Gastrocnemius medialis (tissue), 4 donors: ENCODE results near the gene UQCC2. TPM values are rescaled to one million over a fixed set of nuclear protein-coding genes. Genes with fewer than 3 reads are reported as not detected.

Source experiments
- ATAC-seq, 2 donors: fragments of 150-250 bp; one replicate each; pipeline ENCODE4 v1.9.1; 2016
- DNase-seq, 2 donors: peaks; one replicate each; pipeline ENCODE4 v3.0.0-alpha.2; 2019
- H3K27ac ChIP-seq, 4 donors: fragments of 200-600 bp; sonication (generic); 1 replicate in 1 of 4; 2 replicates in 3 of 4; pipeline ENCODE4 v1.5.1; 2016 to 2018; ENCODE audit warnings: mild to moderate bottlenecking in 2 of 4, moderate library complexity in 1 of 4
- H3K27me3 ChIP-seq, 3 donors: fragments of 200-600 bp; sonication (generic) in 2 of 3; 1 replicate in 1 of 3; 2 replicates in 2 of 3; pipeline versions ENCODE4 v1.5.1 to v1.6.0; 2016 to 2019; ENCODE audit warnings: mild to moderate bottlenecking in 1 of 3, moderate library complexity in 1 of 3
- H3K36me3 ChIP-seq, 2 donors: fragments of 200-600 bp; sonication (generic) in 1 of 2; one replicate each; pipeline ENCODE4 v1.5.1; 2017 to 2018
- H3K4me1 ChIP-seq, 2 donors: fragments of 200-600 bp; sonication (generic) in 1 of 2; one replicate each; pipeline ENCODE4 v1.5.1; 2016 to 2017; ENCODE audit warnings: mild to moderate bottlenecking in 2 of 2
- H3K4me3 ChIP-seq, 4 donors: fragments of 200-600 bp; sonication (generic) in 3 of 4; 1 replicate in 1 of 4; 2 replicates in 3 of 4; pipeline ENCODE4 v1.5.1; 2016 to 2019; ENCODE audit warnings: mild to moderate bottlenecking in 2 of 4
- H3K9me3 ChIP-seq, 3 donors: fragments of 200-600 bp; sonication (generic) in 2 of 3; 1 replicate in 1 of 3; 2 replicates in 2 of 3; pipeline ENCODE4 v1.5.1; 2016 to 2019
- POLR2A ChIP-seq, 2 donors: fragments of 450-650 bp; IDR thresholded peaks; one replicate each; pipeline ENCODE4 v1.6.1; 2017; ENCODE audit warnings: antibody characterized with exemption in 2 of 2, mild to moderate bottlenecking in 2 of 2, moderate library complexity in 2 of 2
- in situ Hi-C, 4 donors: fragments of 200-750 bp; cut with MboI; loops; one replicate each; pipeline versions ENCODE4 v1.15.0 to v1.8.0; 2017; ENCODE audit warnings: low sequenced_read_pairs in 4 of 4
- intact Hi-C: fragments of 100-400 bp; cut with DNase I; formaldehyde crosslinking; loops from one replicate; pipeline ENCODE4 v1.15.1; 2023; ENCODE audit warnings: low total_unique reads
- total RNA-seq, 4 donors: library from RNA; depleted of rRNA; stranded (reverse); fragments of >200 nt; gene quantifications; one replicate each; pipeline versions ENCODE4 v1.1.0 to v1.2.3, GENCODE V29; 2016
- TF ChIP-seq, protein P1 (sequence below), 5 experiments: fragments of 450-650 bp in 3 of 5; fragments of 200-600 bp in 2 of 5; sonication (generic) in 2 of 5; IDR thresholded peaks in 4 of 5; conservative IDR thresholded peaks in 1 of 5; 1 replicate in 4 of 5; 2 replicates in 1 of 5; pipeline ENCODE4 v1.5.1; 2016 to 2019; ENCODE audit warnings: antibody characterized with exemption in 5 of 5, mild to moderate bottlenecking in 3 of 5, moderate library complexity in 3 of 5

UQCC2 gene
- total RNA-seq, 4 donors from 2014 or later, result 50.7 to 101 (median 63.5) TPM

DNA sequence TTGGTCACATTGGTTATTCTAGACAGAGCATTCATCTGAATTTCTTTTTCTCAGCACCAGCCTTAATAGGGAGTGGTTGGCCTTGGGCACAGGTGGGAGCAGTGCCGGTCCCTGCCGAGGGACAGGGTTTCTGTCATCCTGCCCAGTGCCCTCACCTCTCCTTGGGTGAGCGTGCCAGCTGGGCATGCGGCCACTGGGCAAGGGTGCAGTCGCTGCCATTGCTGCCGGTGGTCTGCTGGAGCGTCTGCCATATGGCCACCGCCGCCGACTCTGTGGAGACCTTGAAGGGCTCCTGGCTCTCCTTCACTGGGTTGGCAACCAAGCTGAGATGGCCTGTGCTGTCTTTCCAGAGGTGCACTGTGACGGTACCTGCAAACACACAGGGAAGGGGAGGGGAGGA, 16.4 kb upstream of the UQCC2 start:
- no peaks in the 10 kb centered on the region for H3K9me3 ChIP-seq
- in situ Hi-C loops (loop anchor here in 1 of 4 donors (25.0 kb wide), 1 partner anchor 559 kb away; no protein-coding TSS in a partner anchor), intact Hi-C loops (loop anchor here (10.0 kb wide), 1 partner anchor 413 kb away; the partner anchor contains the start of genes TAPBP and ZBTB22)
- H3K4me3 ChIP-seq, result peak overlapping the region in 1 of 4 donors; percentile 6
- H3K27me3 ChIP-seq, result no peaks in the 10 kb centered on the region
- peaks cover 6 to 40% of the 10 kb centered on the region in 2 donors for H3K36me3 ChIP-seq
- H3K4me1 ChIP-seq, result peaks cover 50 to 66% of the 10 kb centered on the region in 2 donors
- H3K27ac ChIP-seq, result peak overlapping the region; percentile 98 to 100 (median 100)
- ATAC-seq, result peak in 1 of 2 donors; percentile 0
- TF ChIP-seq POLR2A (IDR thresholded peaks at IDR 0.05), result no peak
- TF ChIP-seq, protein P1, sequence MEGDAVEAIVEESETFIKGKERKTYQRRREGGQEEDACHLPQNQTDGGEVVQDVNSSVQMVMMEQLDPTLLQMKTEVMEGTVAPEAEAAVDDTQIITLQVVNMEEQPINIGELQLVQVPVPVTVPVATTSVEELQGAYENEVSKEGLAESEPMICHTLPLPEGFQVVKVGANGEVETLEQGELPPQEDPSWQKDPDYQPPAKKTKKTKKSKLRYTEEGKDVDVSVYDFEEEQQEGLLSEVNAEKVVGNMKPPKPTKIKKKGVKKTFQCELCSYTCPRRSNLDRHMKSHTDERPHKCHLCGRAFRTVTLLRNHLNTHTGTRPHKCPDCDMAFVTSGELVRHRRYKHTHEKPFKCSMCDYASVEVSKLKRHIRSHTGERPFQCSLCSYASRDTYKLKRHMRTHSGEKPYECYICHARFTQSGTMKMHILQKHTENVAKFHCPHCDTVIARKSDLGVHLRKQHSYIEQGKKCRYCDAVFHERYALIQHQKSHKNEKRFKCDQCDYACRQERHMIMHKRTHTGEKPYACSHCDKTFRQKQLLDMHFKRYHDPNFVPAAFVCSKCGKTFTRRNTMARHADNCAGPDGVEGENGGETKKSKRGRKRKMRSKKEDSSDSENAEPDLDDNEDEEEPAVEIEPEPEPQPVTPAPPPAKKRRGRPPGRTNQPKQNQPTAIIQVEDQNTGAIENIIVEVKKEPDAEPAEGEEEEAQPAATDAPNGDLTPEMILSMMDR (IDR thresholded peaks at IDR 0.05 in 4 of 5, conservative IDR thresholded peaks at IDR 0.05 in 1 of 5), result no peak
- DNase-seq, result peak in 1 of 2 donors; percentile 81

DNA sequence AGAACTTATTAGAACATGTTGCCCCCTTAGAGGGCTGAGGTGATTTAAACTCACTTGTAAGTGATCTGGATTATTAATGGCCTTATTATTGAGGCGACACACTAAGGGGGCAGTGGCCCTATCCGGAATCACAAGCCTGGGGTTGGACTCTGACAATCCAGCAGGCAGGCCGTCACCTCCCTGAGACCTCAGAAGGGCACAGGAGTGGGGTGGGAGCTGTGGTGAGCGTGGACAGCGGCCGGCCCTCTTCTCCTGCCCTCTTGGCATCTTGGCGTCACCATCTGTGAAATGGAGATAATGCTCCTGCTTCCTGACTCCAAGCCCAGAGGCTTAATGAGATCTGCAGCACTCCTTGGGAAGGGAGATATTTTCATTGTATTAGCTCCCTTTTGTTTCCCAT, 15.6 kb upstream of the UQCC2 start:
- H3K27me3 ChIP-seq, result no peaks in the 10 kb centered on the region
- ATAC-seq, result no peak

DNA sequence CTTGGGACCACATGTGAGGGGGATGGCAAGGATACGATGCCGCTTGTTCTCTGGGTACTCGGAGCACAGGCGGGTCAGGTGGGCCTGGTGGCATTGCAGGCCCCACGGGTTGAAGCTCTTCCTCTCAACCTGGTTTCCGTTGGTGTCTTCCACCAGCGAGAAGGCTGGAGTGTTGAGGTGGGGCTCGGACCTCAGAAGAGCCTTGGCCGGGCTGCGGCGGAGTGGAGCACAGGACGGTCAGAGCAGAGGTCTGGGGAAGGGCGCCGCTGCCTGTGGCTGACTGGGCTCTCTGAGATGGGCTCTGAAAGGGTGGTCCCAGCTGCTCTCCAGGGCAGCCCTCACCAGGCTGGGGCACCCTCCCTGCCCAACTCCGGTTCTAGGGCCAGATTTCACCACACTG, 15.2 kb upstream of the UQCC2 start:
- Histone ChIP-seq H3K36me3 (peaks cover 6 to 52% of the 10 kb centered on the region in 2 donors), H3K9me3 (no peaks in the 10 kb centered on the region), H3K4me1 (peaks cover 45 to 55% of the 10 kb centered on the region in 2 donors), H3K27me3 (no peaks in the 10 kb centered on the region), H3K27ac (peak overlapping the region; percentile 98 to 100 (median 100)), H3K4me3 (no peak overlapping the region)
- in situ Hi-C loops (loop anchor here in 1 of 4 donors (25.0 kb wide), 1 partner anchor 561 kb away; no protein-coding TSS in a partner anchor), intact Hi-C loops (loop anchor here (10.0 kb wide), 1 partner anchor 412 kb away; the partner anchor contains the start of genes TAPBP and ZBTB22)
- ATAC-seq, result no peak
- no peak for DNase-seq
- TF ChIP-seq, protein P1 (IDR thresholded peaks at IDR 0.05 in 4 of 5, conservative IDR thresholded peaks at IDR 0.05 in 1 of 5), result no peak
- no peak for TF ChIP-seq POLR2A (IDR thresholded peaks at IDR 0.05)

More for the DNA sequence above, 15.6 kb upstream of the UQCC2 start:
- no peak for DNase-seq
- Histone ChIP-seq H3K9me3 (no peaks in the 10 kb centered on the region), H3K4me3 (no peak overlapping the region), H3K4me1 (peaks cover 46 to 58% of the 10 kb centered on the region in 2 donors), H3K36me3 (peaks cover 6 to 48% of the 10 kb centered on the region in 2 donors), H3K27ac (peak overlapping the region; percentile 98 to 100 (median 100))
- in situ Hi-C loops (loop anchor here in 1 of 4 donors (25.0 kb wide), 1 partner anchor 560 kb away; no protein-coding TSS in a partner anchor), intact Hi-C loops (loop anchor here (10.0 kb wide), 1 partner anchor 412 kb away; the partner anchor contains the start of genes TAPBP and ZBTB22)
- no peak for TF ChIP-seq POLR2A (IDR thresholded peaks at IDR 0.05)
- TF ChIP-seq, protein P1 (IDR thresholded peaks at IDR 0.05 in 4 of 5, conservative IDR thresholded peaks at IDR 0.05 in 1 of 5), result no peak

DNA sequence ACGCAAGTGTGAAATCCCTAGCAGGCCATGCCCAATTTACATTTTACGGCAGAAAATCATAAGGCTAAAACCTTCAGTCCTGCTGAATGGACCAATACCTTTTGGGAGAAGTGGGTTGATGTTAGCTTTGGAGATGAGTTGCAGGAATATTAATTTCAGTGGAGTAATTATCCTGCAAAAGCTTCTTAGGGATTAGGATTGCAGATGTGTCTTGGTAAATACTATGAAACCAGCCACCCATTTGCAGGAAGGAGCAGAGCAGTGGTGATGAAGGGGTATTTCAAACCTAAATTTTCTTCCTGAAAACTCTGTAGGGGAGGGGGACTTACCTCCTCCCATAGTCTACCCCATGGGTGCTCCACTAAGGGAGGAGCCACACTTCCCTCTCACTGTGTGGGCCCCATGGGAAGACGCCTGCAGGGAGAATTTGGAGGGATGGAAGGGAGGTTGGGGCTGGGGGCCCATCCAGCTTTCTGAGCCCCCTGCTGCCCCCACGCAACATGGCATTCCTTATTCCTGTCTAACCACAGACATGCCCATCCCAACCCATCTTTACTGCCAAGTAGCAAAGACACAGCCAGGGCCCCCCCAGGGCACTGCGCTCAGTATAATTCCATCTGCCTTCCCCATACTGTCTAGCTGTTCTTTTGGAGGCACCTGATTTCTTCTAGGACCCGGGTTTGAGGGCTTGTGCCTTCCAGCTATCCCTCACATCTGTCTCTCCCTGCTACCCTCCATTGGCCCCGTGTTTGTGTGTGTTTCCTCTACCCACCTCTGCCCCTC, 14.6 kb upstream of the UQCC2 start:
- in situ Hi-C loops (loop anchor here in 1 of 4 donors (25.0 kb wide), 1 partner anchor 561 kb away; no protein-coding TSS in a partner anchor), intact Hi-C loops (loop anchor here (10.0 kb wide), 1 partner anchor 411 kb away; the partner anchor contains the start of genes TAPBP and ZBTB22)
- Histone ChIP-seq H3K4me3 (no peak overlapping the region), H3K27me3 (no peaks in the 10 kb centered on the region), H3K36me3 (peaks cover 6 to 53% of the 10 kb centered on the region in 2 donors), H3K9me3 (no peaks in the 10 kb centered on the region), H3K4me1 (peaks cover 38 to 49% of the 10 kb centered on the region in 2 donors), H3K27ac (peak overlapping the region; percentile 98 to 100 (median 100))
- ATAC-seq, result no peak
- TF ChIP-seq POLR2A (IDR thresholded peaks at IDR 0.05), result no peak
- TF ChIP-seq, protein P1 (IDR thresholded peaks at IDR 0.05 in 4 of 5, conservative IDR thresholded peaks at IDR 0.05 in 1 of 5), result no peak
- no peak for DNase-seq
